GM18868 (cell line): ENCODE measurements around the gene OSBPL5.

Source experiments
- ATAC-seq: cut with Tn5 transposase; IDR thresholded peaks from one replicate; pipeline ENCODE4 v1.9.1; 2021; ENCODE audit warnings: mild to moderate bottlenecking, moderate library complexity; ENCODE audit not compliant: unreplicated experiment

The OSBPL5 gene

GRCh38 chr11:3041699-3042441 is 123.2 kb downstream of the OSBPL5 start:
- no peak for ATAC-seq

GRCh38 chr11:3040881-3041280 is 124.2 kb downstream of the OSBPL5 start:
- ATAC-seq, result no peak

- no peak for ATAC-seq
Measured at GRCh38 chr11:3037945-3038271, 127.2 kb downstream of the OSBPL5 start.
